Activated naive CD8-positive, alpha-beta T cell treated with anti-CD3 and anti-CD28 coated beads, Interleukin-2, amount 10 ng/mL, durations not matched to agents 7 days and 5 days (primary cell): ENCODE data around the gene EDC3. TPM values are rescaled to one million over a fixed set of nuclear protein-coding genes. Genes with fewer than 3 reads are reported as not detected.

ENCODE experiments used
- ATAC-seq: fragments of 150-1000 bp; cut with Tn5 transposase; one replicate; pipeline ENCODE4 v1.10.0; 2021; ENCODE audit warnings: low read depth, moderate library complexity
- POLR2A ChIA-PET: fragments of 350-600 bp; sonication (Branson Sonifier 250); formaldehyde crosslinking; loops from one replicate; lab custom pipeline; 2021; ENCODE audit warnings: antibody characterized with exemption; lab: Charles Lee
- DNase-seq: peaks from one replicate; pipeline ENCODE4 v3.0.0; 2021
- H3K27ac Mint-ChIP-seq: one replicate; pipeline ENCODE4 v1.8.0; 2022; ENCODE audit warnings: mild to moderate bottlenecking, mixed read lengths
- H3K27me3 Mint-ChIP-seq: one replicate; pipeline ENCODE4 v1.8.0; 2022; ENCODE audit warnings: mild to moderate bottlenecking, moderate library complexity, mixed read lengths
- H3K36me3 Mint-ChIP-seq: one replicate; pipeline ENCODE4 v1.8.0; 2021; ENCODE audit warnings: mild to moderate bottlenecking, mixed read lengths
- H3K4me1 Mint-ChIP-seq: one replicate; pipeline ENCODE4 v1.8.0; 2021; ENCODE audit warnings: mixed read lengths
- H3K4me3 Mint-ChIP-seq: one replicate; pipeline ENCODE4 v1.8.0; 2022; ENCODE audit warnings: mild to moderate bottlenecking, moderate library complexity, mixed read lengths
- H3K9me3 Mint-ChIP-seq: one replicate; pipeline ENCODE4 v1.8.0; 2021; ENCODE audit warnings: mixed read lengths
- total RNA-seq, 2 experiments: library from RNA; stranded (reverse); gene quantifications; one replicate each; pipeline ENCODE4 v1.2.3, GENCODE V29; 2021

EDC3 gene
- total RNA-seq, 2 experiments from 2014 or later: 46.7 to 47.0 TPM

- ATAC-seq (no peak), DNase-seq (no peak)
- Mint-ChIP-seq H3K27ac (peak overlapping the region; percentile 22), H3K9me3 (no peaks in the 10 kb centered on the region), H3K4me1 (peaks cover 12% of the 10 kb centered on the region), H3K36me3 (peaks cover 8% of the 10 kb centered on the region), H3K27me3 (no peaks in the 10 kb centered on the region), H3K4me3 (no peak overlapping the region)
- POLR2A ChIA-PET: no interaction called here
These were observed 110.6 kb downstream of the EDC3 start for GRCh38 chr15:74585191-74585590.

GRCh38 chr15:74584779-74585178 is 111.0 kb downstream of the EDC3 start:
- no peak for ATAC-seq
- peaks cover 6% of the 10 kb centered on the region for H3K36me3 Mint-ChIP-seq
- peak overlapping the region; percentile 22 for H3K27ac Mint-ChIP-seq

DNA sequence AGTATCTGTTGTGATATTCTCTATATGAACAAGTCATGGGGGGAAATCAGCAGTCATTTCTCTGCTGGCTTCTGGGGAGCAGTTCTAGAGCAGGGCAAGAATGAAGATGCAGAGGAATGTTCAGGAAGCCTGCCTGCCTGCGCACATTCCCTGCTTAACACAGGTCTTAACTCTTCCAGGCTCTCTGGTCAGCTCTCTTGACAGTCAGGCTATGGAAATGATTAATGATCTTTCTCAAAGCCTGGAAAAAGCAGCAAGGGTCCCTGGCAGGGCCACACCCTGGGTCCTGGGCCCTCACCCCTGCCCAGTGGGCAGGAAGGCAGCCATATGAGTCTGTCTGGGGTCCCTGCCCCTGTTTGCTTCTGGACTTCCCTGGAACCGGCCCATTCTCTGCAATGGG is 111.6 kb downstream of the EDC3 start:
- Mint-ChIP-seq H3K27me3 (no peaks in the 10 kb centered on the region), H3K4me1 (peaks cover 15% of the 10 kb centered on the region), H3K36me3 (peaks cover 6% of the 10 kb centered on the region), H3K4me3 (no peak overlapping the region), H3K9me3 (no peaks in the 10 kb centered on the region), H3K27ac (no peak overlapping the region)
- POLR2A ChIA-PET: no interaction called here
- DNase-seq: no peak
- no peak for ATAC-seq

More at GRCh38 chr15:74584779-74585178, 111.0 kb downstream of the EDC3 start:
- DNase-seq: no peak
- no peak overlapping the region for H3K4me3 Mint-ChIP-seq
- POLR2A ChIA-PET: no interaction called here
- H3K27me3 Mint-ChIP-seq: no peaks in the 10 kb centered on the region
- H3K4me1 Mint-ChIP-seq: peaks cover 12% of the 10 kb centered on the region
- no peaks in the 10 kb centered on the region for H3K9me3 Mint-ChIP-seq

Other genes starting within 250 kb of the EDC3 start
- 10 to 100 TPM; 55.3 to 63.2 TPM for gene UBL7, start 234.9 kb downstream of the EDC3 start, total RNA-seq
- gene ARID3B, start 154.8 kb downstream of the EDC3 start, total RNA-seq: 10 to 100 TPM; 39.4 to 43.0 TPM
- gene CLK3, start 80.2 kb downstream of the EDC3 start, total RNA-seq: 100 to 1,000 TPM; 134 to 148 TPM
- gene CYP1A1, start 29.5 kb upstream of the EDC3 start, total RNA-seq: 10 to 100 TPM; 12.0 to 12.4 TPM
- not detected for gene CYP1A2, start 52.8 kb upstream of the EDC3 start, total RNA-seq
- 100 to 1,000 TPM; 269 to 281 TPM for gene CSK, start 86.1 kb upstream of the EDC3 start, total RNA-seq
- under 1 TPM; 0.36 to 0.37 TPM for gene LMAN1L, start 116.8 kb upstream of the EDC3 start, total RNA-seq
- under 1 TPM; 0.17 to 0.28 TPM for gene CPLX3, start 130.6 kb upstream of the EDC3 start, total RNA-seq
- gene ULK3, start 147.1 kb upstream of the EDC3 start, total RNA-seq: 10 to 100 TPM; 59.9 to 60.4 TPM
- 100 to 1,000 TPM; 100 to 103 TPM for gene SCAMP2, start 177.3 kb upstream of the EDC3 start, total RNA-seq
- gene MPI, start 194.0 kb upstream of the EDC3 start, total RNA-seq: 10 to 100 TPM; 68.7 to 72.9 TPM
- 100 to 1,000 TPM in 1 of 2 experiments, 10 to 100 TPM in 1; 90.3 to 113 TPM for gene FAM219B, start 210.8 kb upstream of the EDC3 start, total RNA-seq
- 100 to 1,000 TPM; 220 to 222 TPM for gene COX5A, start 242.0 kb upstream of the EDC3 start, total RNA-seq